T-helper 2 cell treated with Interferon-gamma antibody and Interleukin-4, amounts not matched to agents 5 μg/mL and 100 μg/mL, for 36 hours (primary cell): ENCODE data around the gene PLPPR2.
A peak's percentile ranks its signal among the peaks of the same experiment; 100 is the strongest.
"Not testable (repeated sequence)": the region's sequence is repeated elsewhere in the genome, so short reads cannot be mapped to it uniquely, and the experiment has no call there.

ENCODE experiments used
- DNase-seq: peaks from one replicate; pipeline ENCODE4 v3.0.0; 2021; ENCODE audit warnings: low spot score
- H3K27ac Mint-ChIP-seq: one replicate; pipeline ENCODE4 v1.8.0; 2021; ENCODE audit warnings: mild to moderate bottlenecking, mixed read lengths
- H3K27me3 Mint-ChIP-seq: one replicate; pipeline ENCODE4 v1.8.0; 2021; ENCODE audit warnings: low read depth, mixed read lengths
- H3K36me3 Mint-ChIP-seq: one replicate; pipeline ENCODE4 v1.8.0; 2021; ENCODE audit warnings: low read depth, mixed read lengths
- H3K4me1 Mint-ChIP-seq: one replicate; pipeline ENCODE4 v1.8.0; 2021; ENCODE audit warnings: low read depth, mixed read lengths
- H3K4me3 Mint-ChIP-seq: one replicate; pipeline ENCODE4 v1.8.0; 2022; ENCODE audit warnings: mild to moderate bottlenecking, moderate library complexity, mixed read lengths
- H3K9me3 Mint-ChIP-seq: one replicate; pipeline ENCODE4 v1.8.0; 2021; ENCODE audit warnings: mixed read lengths

Gene PLPPR2

DNA sequence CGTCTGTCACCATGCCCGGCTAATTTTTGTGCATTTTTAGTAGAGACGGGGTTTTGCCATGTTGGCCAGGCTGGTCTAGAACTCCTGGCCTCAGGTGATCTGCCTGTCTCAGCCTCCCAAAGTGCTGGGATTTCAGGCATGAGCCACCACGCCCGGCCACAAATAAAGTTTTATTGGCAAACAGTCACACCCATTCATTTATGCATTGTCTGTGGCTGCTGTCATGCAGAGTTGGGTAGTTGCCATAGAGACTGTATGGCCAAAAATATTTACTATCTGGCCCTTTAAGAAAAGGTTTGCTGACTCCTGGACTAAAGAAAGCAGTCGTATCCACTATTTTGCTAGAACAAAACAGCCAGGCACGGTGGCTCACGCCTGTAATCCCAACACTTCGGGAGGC lies 21.4 kb upstream of the PLPPR2 start:
- not testable (repeated sequence) for H3K27ac Mint-ChIP-seq, H3K4me3 Mint-ChIP-seq, DNase-seq, H3K9me3 Mint-ChIP-seq, H3K27me3 Mint-ChIP-seq
- H3K36me3 Mint-ChIP-seq = peaks cover 22% of the 10 kb centered on the region
- peaks cover 13% of the 10 kb centered on the region for H3K4me1 Mint-ChIP-seq

DNA sequence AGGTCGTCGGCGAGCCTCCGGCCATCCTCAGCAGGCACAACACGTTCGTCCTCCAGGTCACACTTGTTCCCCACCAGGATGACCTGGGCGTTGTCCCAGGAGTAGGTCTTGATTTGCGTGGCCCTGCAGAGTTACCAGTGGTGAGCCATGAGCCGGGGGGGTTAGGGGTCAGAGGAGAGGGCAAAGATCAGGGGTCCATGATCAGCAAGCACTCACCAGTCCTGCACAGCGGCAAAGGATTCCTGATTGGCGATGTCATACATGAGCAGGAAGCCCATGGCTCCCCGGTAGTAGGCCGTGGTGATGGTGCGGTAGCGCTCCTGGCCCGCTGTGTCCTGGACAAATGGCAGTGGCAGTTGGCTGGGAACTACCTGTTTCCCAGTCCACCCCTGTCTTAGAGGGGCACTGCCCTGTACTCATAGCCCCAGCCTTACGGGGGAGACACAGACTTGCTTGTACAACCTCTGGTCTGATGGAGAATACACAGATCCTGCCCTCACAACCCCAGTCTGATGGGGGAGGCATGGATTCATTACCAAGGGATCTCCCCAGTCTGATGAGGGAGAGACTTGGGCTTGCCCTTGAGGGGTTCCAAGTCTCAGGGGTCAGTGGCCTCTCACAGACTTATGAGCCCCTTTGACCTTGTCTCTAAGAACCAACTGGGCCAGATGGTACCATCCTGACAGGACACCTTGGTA lies 19.6 kb upstream of the PLPPR2 start:
- DNase-seq = no peak
- H3K4me3 Mint-ChIP-seq = no peak overlapping the region
- peaks cover 22% of the 10 kb centered on the region for H3K36me3 Mint-ChIP-seq
- no peaks in the 10 kb centered on the region for H3K27me3 Mint-ChIP-seq
- H3K4me1 Mint-ChIP-seq = peaks cover 17% of the 10 kb centered on the region
- no peak overlapping the region for H3K27ac Mint-ChIP-seq
- no peaks in the 10 kb centered on the region for H3K9me3 Mint-ChIP-seq

DNA sequence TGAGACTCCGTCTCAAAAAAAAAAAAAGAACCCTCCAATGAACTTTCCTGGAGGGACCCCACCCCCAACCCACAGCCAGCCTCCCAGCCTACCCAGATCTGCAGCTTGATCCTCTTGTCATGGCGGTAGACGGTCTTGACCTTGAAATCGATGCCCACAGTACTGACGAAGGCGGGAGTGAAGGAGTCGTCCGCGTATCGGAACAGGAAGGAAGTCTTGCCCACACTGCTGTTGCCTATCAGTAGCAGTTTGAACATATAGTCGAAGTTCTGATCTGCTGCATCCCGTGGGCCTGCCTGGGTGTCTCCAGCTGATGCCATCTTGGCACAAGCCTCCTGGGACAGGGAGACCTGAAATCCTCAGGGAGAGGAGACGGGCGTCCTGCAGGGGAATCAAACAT lies 18.2 kb upstream of the PLPPR2 start:
- no peak for DNase-seq
- H3K4me3 Mint-ChIP-seq = peak overlapping the region; percentile 18
- H3K27ac Mint-ChIP-seq = no peak overlapping the region
- peaks cover 22% of the 10 kb centered on the region for H3K36me3 Mint-ChIP-seq
- no peaks in the 10 kb centered on the region for H3K27me3 Mint-ChIP-seq
- H3K9me3 Mint-ChIP-seq = no peaks in the 10 kb centered on the region
- H3K4me1 Mint-ChIP-seq = peaks cover 17% of the 10 kb centered on the region

DNA sequence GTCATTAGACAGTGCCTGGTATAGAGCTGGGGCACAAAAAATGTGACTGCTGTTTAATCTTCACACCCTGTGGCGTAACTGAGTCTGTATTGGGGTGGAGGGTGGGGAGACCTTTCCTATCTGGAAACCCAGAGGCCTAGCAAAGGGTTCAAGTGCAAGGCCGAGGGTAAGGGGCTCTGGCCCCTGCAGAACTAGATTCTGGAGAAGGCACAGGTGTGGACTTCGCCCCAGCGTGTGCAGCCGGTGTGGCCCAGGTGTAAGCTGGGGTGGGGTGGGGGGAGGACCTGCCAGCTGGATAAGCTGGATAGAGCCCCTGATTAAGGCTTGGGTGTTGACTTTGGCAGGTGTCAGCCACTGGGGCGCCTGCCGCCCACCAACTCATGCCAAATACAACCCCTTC lies 17.1 kb upstream of the PLPPR2 start:
- Mint-ChIP-seq H3K27me3 (no peaks in the 10 kb centered on the region), H3K4me1 (peaks cover 17% of the 10 kb centered on the region), H3K27ac (no peak overlapping the region), H3K4me3 (no peak overlapping the region), H3K9me3 (no peaks in the 10 kb centered on the region), H3K36me3 (peaks cover 22% of the 10 kb centered on the region)
- DNase-seq = no peak

DNA sequence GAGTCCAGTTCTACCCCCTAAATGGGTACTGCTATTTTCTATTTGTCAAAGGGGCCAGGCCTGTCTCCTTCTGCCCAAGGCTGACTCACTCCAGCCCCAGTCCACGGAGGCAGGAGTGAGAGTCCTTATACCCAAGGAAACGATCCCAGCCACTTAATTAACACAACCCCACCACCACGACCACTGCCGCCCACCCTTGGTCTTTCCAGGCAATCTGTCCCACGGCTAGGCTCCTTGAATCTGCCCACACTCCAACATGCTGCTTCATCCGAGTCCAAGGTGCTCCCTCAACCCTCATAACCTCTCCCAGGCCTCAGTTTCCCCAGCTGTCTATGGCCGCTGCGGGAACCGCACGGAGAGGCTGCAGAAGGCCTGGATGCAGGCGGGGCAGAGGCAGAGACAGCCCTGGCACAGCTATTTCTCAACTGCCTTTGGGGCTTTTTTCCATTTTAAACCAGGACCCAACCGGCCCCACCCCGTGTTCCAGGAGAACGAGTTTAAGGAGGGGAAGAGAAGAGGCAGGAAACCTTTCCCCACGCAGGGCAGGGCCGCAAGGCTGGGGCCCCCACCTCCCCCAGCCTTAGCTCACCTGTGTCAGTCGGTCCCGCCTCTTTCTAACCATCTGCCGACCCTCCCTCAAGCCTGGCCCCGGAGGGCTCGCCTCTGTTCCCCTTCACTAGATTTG lies 16.5 kb upstream of the PLPPR2 start:
- peaks cover 20% of the 10 kb centered on the region for H3K36me3 Mint-ChIP-seq
- peaks cover 17% of the 10 kb centered on the region for H3K4me1 Mint-ChIP-seq
- H3K27ac Mint-ChIP-seq = no peak overlapping the region
- no peaks in the 10 kb centered on the region for H3K27me3 Mint-ChIP-seq
- H3K4me3 Mint-ChIP-seq = peak overlapping the region; percentile 84
- no peak for DNase-seq
- H3K9me3 Mint-ChIP-seq = no peaks in the 10 kb centered on the region

DNA sequence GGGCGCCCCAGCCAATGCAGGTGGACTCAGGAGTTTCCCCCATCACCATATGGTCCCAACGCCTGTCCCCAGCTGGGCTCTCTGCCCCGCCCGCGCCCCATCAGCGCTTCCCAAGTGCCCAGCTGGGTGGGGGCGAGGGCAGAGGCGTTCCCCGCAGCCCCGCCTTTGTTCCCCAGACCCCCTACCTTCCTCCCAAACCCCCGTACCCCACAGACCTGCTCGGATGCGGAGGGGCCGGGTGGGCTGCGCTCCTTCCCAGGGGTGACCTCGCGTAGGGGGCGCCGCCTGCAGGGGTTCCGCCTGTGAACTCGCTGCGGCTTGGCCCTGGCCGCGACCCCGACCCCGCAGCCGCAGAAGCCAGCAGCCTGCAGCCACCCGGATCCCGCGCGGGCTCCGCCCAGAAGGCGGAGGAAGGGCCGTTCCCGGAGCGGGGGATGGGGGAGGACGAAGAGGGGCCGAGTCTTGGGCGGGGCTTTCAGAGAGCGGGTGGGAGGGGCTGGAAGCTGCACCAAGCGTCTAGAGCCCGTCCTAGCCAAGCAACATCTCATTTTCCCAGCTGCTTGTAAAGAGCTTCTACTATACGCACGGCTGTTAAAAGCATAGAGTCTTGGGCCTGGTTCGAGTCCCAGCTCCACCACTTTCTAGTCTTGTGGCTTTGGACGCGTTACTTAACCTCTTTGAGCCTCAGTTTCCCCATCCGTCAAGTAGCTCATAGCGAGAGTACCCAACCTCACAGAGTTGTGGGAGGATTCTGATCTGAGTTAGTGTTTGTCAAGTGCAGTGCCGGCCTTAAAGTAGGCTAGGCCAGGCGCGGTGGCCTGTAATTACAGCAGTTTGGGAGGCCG lies 15.8 kb upstream of the PLPPR2 start, which contains the start of gene RAB3D:
RAB3D (minus strand) TSS at position 404 of the 845 bp plus-strand sequence. CDS start 2,258 bp downstream, outside the sequence.
- Mint-ChIP-seq H3K4me3 (peak within 1 kb of the TSS; percentile 84), H3K27ac (peak within 1 kb of the TSS; percentile 45), H3K36me3 (peaks cover 17% of the 10 kb centered on the region), H3K27me3 (no peaks in the 10 kb centered on the region), H3K4me1 (peaks cover 19% of the 10 kb centered on the region), H3K9me3 (no peaks in the 10 kb centered on the region)
- DNase-seq = peak; percentile 79

DNA sequence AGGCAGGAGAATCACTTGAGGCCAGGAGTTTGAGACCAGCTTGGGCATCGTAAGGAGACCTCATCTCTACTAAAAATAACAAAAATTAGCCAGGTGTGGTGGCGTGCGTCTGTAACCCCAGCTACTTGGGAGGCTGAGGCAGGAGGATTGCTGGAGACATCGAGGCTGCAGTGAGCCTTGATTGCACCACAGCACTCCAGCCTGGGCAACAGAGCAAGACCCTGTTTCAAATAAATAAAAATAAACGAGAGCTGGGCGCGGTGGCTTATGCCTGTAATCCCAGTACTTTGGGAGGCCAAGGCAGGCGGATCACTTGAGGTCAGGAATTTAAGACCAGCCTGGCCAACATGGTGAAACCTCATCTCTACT lies 15.1 kb upstream of the PLPPR2 start:
- Mint-ChIP-seq H3K4me1 (peaks cover 20% of the 10 kb centered on the region), H3K4me3 (peak overlapping the region; percentile 84), H3K36me3 (peaks cover 16% of the 10 kb centered on the region)
- not testable (repeated sequence) for H3K27ac Mint-ChIP-seq, H3K9me3 Mint-ChIP-seq, H3K27me3 Mint-ChIP-seq, DNase-seq

DNA sequence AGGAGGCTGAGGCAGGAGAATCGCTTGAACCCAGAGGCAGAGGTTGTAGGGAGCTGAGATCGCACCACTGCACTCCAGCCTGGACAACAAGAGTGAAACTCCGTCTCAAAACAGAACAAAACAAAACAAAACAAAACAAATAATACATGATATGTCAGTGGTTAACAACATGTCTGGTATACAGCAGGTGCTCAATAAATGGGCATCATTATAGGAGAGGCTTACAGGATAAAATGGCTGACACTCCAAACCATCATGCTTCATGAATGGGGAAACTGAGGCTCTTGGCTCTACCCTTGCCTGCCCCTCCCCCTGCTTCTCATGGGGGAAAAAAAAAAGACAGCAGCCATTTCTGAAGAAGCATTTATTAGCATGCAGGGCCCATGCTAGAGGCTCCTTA lies 12.8 kb upstream of the PLPPR2 start:
- no peak overlapping the region for H3K27ac Mint-ChIP-seq
- H3K27me3 Mint-ChIP-seq = no peaks in the 10 kb centered on the region
- H3K4me3 Mint-ChIP-seq = no peak overlapping the region
- H3K9me3 Mint-ChIP-seq = no peaks in the 10 kb centered on the region
- peaks cover 2% of the 10 kb centered on the region for H3K36me3 Mint-ChIP-seq
- peaks cover 28% of the 10 kb centered on the region for H3K4me1 Mint-ChIP-seq
- DNase-seq = no peak

DNA sequence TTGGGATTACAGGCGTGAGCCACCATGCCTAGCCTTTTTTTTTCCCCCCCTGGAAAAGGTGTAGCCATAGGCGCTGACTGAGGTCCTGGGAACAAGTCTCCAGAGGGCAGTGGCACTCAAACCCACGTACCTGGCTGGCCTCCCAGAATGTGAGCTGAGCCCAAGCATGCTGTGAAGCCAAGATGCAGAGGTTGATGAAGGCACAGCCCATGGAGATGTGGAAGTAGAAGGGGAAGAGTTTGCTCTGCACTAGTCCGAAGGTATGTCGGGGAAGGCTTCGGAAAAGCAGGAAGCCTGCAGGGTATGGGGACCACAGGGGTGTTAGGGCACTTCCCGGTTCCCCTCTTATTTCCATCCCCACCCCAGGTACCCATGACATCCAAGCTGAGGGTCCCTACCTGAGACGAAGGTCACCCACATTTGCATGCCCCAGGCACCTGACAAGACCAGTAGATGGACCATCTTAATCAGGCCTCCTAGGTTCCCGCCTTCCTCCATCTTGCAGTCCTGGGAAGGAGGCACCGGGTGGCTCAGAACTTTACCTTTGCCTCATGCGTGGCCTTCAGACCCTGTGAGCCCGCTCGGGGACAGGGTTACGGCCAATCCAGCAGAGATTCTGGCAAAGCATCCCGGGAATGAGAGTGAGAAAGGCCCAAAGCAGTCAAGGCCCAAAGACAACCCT lies 10.0 kb upstream of the PLPPR2 start:
- Mint-ChIP-seq H3K27ac (peak overlapping the region; percentile 97), H3K9me3 (peaks cover 10% of the 10 kb centered on the region), H3K4me1 (peaks cover 17% of the 10 kb centered on the region), H3K27me3 (no peaks in the 10 kb centered on the region), H3K4me3 (peak overlapping the region; percentile 96), H3K36me3 (peaks cover 9% of the 10 kb centered on the region)
- DNase-seq = no peak

DNA sequence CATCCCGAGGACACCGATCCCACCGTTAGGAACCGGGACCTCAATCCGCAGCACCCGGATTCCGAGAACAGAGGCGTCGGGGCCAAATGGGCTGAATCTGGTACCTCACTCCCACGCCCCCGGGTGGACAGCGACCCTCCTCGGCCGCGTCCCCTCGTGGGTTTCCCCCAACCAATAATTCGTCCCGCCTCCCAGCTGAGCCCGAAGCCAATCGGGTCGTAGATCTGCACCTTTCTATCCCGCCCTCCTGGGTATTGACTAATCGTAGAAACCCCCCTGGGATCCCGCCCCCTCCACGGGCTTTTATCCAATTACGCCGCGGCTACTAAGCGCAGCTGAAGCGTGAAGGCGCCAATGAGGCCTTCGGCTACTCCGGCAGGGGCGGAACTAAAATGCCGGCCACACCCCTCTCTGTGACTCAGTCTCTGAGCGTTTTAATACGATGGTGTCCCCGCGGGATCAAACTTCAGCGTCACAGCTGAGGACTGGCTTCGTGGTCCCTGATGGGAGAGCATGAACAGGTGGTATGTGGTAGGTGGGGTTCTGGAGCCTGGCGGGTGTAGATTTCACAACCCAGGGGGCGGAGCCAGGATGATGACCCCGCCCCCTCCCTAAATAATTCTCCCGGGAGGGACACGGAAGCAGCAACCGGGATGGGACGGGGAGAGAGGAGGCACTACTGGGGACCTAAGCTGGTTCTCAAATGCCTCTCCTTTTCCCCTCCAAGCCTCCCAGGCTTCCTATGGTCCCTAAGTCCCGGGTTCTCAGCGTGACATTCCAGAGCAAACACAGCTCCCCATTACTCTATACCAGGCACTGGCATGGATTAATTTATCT lies 8.9 kb upstream of the PLPPR2 start, which contains the start of the genes CCDC159 and TMEM205:
CCDC159 (plus strand) TSS at position 416 of the 837 bp plus-strand sequence; CDS start at position 504, 88 bp downstream.
TMEM205 (minus strand) TSS at position 165 of the 837 bp plus-strand sequence. CDS start 649 bp downstream, outside the sequence.
- Mint-ChIP-seq H3K36me3 (peaks cover 9% of the 10 kb centered on the region), H3K27ac (peak within 1 kb of the TSS; percentile 97), H3K4me1 (peaks cover 17% of the 10 kb centered on the region), H3K4me3 (peak within 1 kb of the TSS; percentile 96), H3K27me3 (no peaks in the 10 kb centered on the region), H3K9me3 (peaks cover 10% of the 10 kb centered on the region)
- DNase-seq = peak; percentile 98

DNA sequence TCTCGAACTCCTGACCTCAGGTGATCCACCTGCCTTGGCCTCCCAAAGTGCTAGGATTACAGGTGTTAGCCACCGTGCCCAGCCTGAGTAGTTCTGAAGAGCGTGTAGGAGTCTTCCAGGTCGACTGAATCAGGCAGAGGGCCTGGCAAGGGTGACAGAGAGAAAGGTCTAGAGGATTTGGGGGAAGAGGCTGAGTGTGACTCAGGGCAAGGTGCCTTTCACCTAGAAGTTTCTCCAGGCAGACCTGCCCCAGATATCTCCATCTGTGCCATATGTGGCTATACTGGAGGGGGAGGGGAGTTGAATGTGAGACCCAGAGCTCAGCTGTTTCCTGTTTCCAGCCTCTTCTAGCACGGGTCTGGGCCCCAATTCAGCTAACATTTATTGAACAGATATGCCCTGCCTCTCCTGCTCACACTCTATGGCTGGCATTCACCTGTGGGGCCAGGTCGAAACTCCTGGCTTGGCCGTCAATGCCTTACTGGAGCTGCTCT lies 7.6 kb upstream of the PLPPR2 start:
- Mint-ChIP-seq H3K9me3 (peaks cover 10% of the 10 kb centered on the region), H3K27me3 (no peaks in the 10 kb centered on the region), H3K4me1 (peaks cover 17% of the 10 kb centered on the region), H3K27ac (peak overlapping the region; percentile 20), H3K36me3 (peaks cover 8% of the 10 kb centered on the region), H3K4me3 (peak overlapping the region; percentile 96)
- no peak for DNase-seq

DNA sequence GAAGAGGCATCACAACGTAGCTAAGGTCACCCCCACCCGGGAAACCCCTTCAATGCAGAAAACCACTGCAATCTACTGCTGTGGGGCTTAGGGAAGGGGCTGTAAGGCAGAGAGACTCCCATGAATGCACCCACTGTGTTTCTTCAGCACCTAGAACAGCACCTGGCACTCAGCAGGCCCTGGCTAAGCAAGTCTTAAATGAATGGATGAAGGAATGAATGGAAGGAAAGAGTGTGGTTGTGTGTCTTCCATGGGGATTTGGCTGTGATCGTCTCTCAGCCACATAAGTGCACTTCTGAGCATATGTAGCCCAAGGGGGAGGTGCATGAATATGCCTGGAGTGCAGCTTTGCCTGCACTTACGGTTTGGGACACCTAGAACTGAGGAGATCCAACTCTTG lies 6.1 kb upstream of the PLPPR2 start:
- H3K4me1 Mint-ChIP-seq = peaks cover 17% of the 10 kb centered on the region
- no peak for DNase-seq
- H3K9me3 Mint-ChIP-seq = peaks cover 10% of the 10 kb centered on the region
- H3K27me3 Mint-ChIP-seq = no peaks in the 10 kb centered on the region
- no peak overlapping the region for H3K27ac Mint-ChIP-seq
- no peak overlapping the region for H3K4me3 Mint-ChIP-seq
- peaks cover 7% of the 10 kb centered on the region for H3K36me3 Mint-ChIP-seq
